GM18858 (cell line): ENCODE results near the gene TMEM218.
"Not testable (repeated sequence)": the region's sequence is repeated elsewhere in the genome, so short reads cannot be mapped to it uniquely, and the experiment has no call there.

Experiments used
- ATAC-seq: cut with Tn5 transposase; IDR thresholded peaks from one replicate; pipeline ENCODE4 v1.9.1; 2021; ENCODE audit not compliant: unreplicated experiment

Gene TMEM218

DNA sequence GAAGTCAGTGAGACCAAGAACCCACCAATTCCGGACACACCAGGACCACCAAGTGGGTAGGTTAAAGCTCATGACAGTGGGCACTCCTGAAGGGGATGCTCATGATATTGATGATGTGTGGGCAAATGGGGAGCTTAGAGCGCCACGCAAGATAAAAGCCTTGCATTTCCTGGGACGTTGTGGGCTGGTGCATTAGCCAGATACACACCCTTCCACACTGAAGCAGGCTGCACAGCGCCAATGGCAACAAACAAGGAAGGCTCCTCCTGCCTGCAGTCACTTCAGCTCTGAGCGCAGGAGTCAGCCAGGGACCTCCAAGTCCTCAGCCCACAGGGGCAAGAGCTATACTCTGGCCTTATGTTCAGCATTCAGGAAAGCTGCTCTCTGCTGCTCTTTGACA, 20.6 kb downstream of the TMEM218 start:
- no peak for ATAC-seq

GRCh38 chr11:125090151-125090550, 21.3 kb downstream of the TMEM218 start:
- ATAC-seq = not testable (repeated sequence)

DNA sequence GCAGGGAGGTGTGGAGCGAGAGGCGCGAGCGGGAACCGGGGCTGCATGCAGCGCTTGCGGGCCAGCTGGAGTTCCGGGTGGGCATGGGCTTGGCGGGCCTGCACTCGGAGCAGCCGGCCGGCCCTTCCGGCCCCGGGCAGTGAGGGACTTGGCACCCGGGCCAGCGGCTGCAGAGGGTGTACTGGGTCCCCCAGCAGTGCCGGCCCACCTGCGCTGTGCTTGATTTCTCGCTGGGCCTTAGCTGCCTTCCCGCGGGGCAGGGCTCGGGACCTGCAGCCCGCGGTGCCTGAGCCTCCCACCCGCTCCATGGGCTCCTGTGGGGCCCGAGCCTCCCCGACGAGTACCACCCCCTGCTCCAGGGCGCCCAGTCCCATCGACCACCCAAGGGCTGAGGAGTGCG, 21.9 kb downstream of the TMEM218 start:
- ATAC-seq = not testable (repeated sequence)

DNA sequence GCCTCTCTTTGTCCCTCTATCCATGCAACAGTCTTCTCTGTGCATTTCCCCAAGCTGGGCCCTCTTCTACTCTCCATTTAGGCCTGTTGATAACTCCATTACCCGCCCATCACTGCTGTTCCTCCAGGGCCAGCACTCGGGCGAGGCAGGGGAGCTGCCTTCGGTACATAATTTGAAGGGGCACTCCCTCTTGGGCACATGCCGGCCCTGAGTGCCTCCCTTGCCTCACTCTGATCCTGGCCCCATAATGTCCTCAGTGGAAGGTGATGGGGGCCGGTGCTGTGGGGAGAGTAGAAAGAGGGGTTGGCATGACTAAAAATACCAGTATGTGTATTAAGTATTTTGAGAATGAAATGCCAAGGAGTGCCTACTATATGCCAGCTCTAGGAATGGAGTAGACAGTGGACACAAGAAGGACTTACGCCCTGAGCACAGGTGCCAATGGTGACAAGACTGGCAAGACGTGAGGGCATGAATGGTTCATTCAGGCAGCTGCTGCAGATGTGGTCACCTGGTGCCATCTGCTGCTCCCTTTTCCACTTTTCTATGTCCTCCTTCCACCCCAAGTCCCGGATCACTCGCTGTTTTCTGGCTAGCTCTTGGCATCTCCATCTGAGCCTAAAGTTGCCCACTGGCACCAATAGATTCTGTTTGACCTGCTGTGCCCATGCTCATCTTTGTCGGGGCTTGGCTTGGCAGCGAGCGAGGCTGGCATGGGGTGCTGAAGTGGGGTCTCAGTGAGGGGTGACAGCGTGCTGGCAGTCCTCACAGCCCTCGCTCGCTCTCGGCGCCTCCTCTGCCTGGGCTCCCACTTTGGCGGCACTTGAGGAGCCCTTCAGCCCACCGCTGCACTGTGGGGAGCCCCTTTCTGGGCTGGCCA, 22.6 kb downstream of the TMEM218 start:
- no peak for ATAC-seq

DNA sequence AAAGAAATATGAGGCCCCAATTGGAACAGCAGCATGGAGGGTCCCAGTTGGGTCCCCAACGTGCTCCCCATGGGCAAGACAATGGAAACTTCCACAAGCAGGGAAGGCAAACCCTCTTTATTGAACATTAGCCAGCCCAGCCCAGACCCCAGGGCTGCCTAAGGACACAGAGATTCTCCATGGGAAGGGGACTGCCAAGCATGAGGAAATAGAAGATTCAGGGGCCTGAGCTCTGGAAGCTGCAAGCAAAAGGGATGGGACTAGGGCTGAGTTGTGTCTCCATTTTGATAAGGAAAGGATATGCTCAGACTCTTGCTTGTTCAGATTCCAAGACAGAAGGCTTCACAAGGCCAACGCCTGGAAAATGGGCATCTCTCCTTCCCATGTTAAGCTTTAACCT, 23.3 kb downstream of the TMEM218 start:
- ATAC-seq = no peak

- no peak for ATAC-seq
These were observed 24.7 kb downstream of the TMEM218 start for GRCh38 chr11:125086633-125087296.

- no peak for ATAC-seq
These were observed 25.9 kb downstream of the TMEM218 start for GRCh38 chr11:125085301-125086081.

DNA sequence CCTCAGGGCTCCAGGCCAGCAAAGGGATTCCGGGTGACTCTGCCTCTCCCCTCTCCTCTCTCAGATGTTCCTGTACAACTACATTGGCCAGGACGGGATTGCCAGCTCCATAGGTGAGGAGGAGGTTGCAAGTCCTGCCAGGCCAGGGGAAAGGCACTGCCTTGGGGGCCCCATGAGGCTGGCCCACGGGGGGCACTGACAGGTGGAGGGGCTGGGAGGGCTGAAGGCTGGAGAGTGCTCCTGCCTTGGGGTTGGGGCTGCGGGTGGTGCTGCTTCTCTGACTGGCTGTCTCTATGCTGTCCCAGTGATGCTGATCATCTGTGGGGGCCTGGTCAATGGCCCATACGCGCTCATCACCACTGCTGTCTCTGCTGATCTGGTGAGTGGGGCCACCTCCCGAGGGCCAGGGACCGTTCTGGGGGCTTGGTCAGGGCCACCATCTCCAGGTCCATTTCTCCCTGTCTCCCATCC, 26.6 kb downstream of the TMEM218 start:
- no peak for ATAC-seq

DNA sequence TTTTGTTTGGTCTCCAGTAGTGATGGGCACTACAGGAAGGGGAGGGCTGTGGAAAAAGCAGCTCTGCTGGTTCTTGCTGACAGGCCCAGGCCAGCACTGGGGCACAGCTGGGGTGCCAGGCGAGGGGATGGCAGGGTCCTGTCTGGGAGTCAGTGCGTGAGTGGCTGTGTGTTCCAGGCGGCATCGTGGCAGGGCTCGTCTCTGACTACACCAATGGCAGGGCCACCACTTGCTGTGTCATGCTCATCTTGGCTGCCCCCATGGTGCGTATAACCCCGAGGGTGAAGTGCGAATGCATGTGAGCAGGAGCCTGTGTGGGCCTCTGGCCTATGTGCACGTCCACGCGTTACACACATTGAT, 27.4 kb downstream of the TMEM218 start:
- no peak for ATAC-seq

DNA sequence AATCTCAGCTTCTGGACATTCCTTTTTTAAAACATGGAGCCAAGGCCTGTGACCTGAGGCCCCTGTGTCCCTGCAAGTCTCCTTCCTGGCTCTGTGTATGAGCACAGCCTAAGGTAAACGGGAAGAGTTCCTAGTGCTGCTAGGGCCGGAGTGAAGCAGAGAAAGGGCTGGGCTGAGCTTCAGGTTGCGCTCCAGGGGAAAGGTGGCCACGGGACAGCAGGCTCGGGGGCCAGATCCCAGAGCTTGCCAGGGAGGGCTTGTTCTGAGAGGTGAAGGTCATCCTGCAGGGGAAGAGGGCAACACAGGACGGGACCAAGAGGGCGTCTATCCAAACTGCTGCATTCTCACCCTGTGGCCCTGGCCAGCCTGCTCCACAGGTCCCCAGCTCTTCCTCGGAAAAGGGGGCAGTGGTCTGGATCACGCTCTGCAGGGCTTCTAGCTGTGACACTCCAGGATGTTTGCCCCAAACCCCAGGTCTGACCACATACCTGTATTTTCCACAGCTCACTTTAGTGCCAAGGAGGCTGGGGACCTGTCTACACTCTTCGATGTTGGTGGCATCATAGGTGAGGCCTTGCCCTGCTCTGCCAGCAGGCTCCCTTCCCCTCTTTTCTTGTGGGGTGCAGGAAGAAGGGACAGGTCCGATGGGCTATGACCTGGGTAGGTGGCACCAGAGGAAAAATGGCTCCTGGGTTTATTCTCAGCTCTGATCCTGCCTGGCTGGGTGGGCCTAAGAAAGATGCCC, 27.9 kb downstream of the TMEM218 start:
- ATAC-seq = no peak

DNA sequence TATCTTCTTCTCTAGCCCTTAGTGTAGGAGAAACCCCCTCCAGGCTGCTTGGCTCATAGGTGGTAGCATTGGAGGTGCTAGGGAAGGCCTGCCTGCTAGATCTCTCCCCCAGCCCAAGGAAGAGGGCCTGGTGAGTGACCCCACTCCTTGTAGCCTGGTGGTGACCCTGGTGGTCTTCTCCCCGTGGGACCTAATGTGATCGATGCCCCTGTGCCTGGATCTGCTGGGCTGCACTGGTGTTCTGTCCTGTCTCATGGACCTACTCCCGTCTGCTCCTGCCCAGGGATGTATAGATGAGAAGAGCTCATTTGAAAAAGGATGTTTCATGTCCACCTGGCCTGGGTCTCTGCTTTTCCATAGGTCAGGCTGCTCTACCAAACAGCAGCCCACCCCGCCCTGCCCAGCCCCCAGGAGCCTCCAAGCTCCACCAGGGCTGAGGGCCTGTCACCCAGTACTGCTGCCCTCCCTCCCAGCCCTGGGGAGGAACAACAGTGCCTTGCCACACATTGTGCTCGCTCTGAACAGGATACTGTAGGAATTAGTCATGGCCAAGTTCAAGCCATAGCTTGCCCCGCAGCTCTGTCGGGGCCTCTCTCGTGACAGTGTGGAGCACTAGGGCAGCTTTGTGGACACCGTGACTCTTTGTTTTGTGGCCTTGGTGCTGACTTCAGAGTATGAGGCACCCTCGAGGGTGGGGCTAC, 28.7 kb downstream of the TMEM218 start:
- ATAC-seq = no peak

GRCh38 chr11:125082040-125082439, 29.4 kb downstream of the TMEM218 start:
- ATAC-seq = no peak

DNA sequence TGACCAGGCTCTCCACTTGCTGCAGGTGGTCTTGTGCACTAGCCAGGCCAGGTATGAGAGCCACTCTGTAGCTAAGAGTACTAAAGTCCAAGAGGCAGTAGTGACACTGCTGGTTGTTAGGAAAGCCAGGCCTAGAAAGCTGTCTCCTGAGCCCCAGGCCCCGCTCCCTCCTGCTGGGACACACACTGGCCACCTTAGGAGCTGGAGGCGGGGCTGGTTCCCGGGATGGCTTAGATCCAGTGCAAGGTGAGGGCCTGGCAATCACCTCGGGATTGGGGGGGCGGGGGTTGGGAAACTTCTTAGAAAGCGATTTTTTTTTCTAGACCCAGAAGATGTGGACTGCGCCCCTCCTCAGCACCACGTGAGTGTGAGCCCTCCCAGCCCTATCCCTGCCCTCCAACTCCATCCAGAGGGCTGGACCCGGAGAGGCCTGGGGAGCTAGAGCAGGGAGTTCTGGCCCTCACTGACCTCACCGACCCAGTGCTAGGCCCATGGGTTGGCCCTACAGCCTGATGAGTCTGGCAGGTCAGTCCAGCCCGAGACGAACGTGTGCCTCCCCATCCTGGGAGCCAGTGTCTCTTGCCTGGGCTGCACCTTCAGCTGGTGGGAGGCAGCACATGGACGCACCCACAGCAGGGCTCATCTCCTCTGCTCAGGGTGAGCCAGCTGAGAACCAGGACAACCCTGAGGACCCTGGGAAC, 30.2 kb downstream of the TMEM218 start:
- no peak for ATAC-seq

DNA sequence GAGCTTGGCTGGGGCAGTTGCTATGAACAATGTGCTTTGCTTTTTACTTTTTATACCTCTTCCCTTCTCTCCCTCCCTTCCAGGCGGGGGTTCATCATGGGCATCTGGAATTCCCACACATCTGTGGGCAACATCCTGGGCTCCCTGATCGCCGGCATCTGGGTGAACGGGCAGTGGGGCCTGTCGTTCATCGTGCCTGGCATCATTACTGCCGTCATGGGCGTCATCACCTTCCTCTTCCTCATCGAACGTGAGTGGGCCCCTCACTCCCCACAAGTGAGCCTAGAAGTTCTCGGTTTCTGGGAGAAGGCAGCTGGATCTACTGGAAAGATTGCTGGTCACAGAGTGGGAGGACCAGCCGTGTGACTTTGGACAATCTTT, 30.9 kb downstream of the TMEM218 start:
- ATAC-seq = no peak

DNA sequence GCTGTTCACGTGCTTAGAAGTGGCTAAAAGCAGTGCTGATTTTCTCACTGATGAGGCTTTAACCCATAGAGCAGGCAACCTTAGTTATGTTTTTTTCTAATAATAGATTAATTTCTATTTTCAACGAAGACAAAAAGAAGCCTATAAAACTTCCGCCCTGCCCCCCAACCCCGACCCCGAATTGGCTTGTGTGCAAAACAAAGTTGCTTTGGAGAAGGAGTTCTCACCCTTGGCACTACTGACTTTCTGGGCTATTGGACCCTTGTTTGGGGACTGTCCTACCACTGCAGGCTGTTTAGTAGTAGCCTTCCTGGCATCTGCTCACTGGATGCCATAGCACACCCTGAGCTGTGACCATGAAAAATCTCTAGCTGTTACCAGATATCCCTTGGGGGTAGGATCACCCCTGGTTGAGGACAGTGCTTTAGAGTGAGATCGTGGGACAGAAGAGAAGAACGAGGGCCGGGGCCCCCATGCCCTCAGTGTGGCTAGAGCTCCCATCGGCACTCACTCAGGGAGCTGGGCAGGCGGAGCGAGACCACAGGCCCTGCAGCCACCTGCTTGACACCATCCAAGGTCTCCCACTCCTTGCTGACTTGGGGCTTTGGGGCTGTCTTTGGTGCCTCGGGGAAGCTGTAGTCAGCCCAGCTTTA, 31.4 kb downstream of the TMEM218 start:
- no peak for ATAC-seq

- no peak for ATAC-seq
These were observed 32.1 kb downstream of the TMEM218 start for GRCh38 chr11:125079151-125079877.

- no peak for ATAC-seq
These were observed 32.8 kb downstream of the TMEM218 start for GRCh38 chr11:125078516-125079140.

GRCh38 chr11:125078016-125078415, 33.4 kb downstream of the TMEM218 start:
- no peak for ATAC-seq
